HG03175 (cell line): Measurements from ENCODE around the gene ALOXE3.
"Not testable (repeated sequence)": the region's sequence is repeated elsewhere in the genome, so short reads cannot be mapped to it uniquely, and the experiment has no call there.

ENCODE experiments used
- ATAC-seq: cut with Tn5 transposase; IDR thresholded peaks from one replicate; pipeline ENCODE4 v1.9.1; 2021; ENCODE audit warnings: mild to moderate bottlenecking, moderate library complexity; ENCODE audit not compliant: unreplicated experiment

Gene ALOXE3

GRCh38 chr17:8100763-8101162 lies 17.6 kb downstream of the ALOXE3 start:
- no peak for ATAC-seq

- no peak for ATAC-seq
Observed at GRCh38 chr17:8100111-8100510, 18.2 kb downstream of the ALOXE3 start.

- ATAC-seq = no peak
Observed at GRCh38 chr17:8096541-8096940, 21.8 kb downstream of the ALOXE3 start.

GRCh38 chr17:8095361-8095760 lies 23.0 kb downstream of the ALOXE3 start:
- no peak for ATAC-seq

- ATAC-seq = no peak
Observed at GRCh38 chr17:8091033-8091687, 27.2 kb downstream of the ALOXE3 start.

- ATAC-seq = no peak
Observed at GRCh38 chr17:8089728-8090127, 28.6 kb downstream of the ALOXE3 start.

GRCh38 chr17:8087952-8088230 lies 30.4 kb downstream of the ALOXE3 start:
- no peak for ATAC-seq

- no peak for ATAC-seq
Observed at GRCh38 chr17:8087075-8087951, 31.0 kb downstream of the ALOXE3 start, which contains the start of gene ALOX12B. Gene ALOX12B, minus strand, starts transcription at chr17:8087716. Its CDS starts 274 bp downstream, at chr17:8087442.

GRCh38 chr17:8084250-8084649 lies 34.1 kb downstream of the ALOXE3 start:
- no peak for ATAC-seq

GRCh38 chr17:8082292-8082691 lies 36.0 kb downstream of the ALOXE3 start:
- no peak for ATAC-seq

- no peak for ATAC-seq
Observed at GRCh38 chr17:8081876-8082275, 36.4 kb downstream of the ALOXE3 start.

- ATAC-seq = no peak
Observed at GRCh38 chr17:8080799-8081219, 37.5 kb downstream of the ALOXE3 start.

GRCh38 chr17:8080208-8080798 lies 38.0 kb downstream of the ALOXE3 start:
- no peak for ATAC-seq

GRCh38 chr17:8079291-8080207 lies 38.8 kb downstream of the ALOXE3 start:
- ATAC-seq = no peak

- not testable (repeated sequence) for ATAC-seq
Observed at GRCh38 chr17:8077939-8078338, 40.4 kb downstream of the ALOXE3 start.

- no peak for ATAC-seq
Observed at GRCh38 chr17:8076502-8077266, 41.6 kb downstream of the ALOXE3 start.

GRCh38 chr17:8075574-8076342 lies 42.6 kb downstream of the ALOXE3 start:
- no peak for ATAC-seq

- ATAC-seq = no peak
Observed at GRCh38 chr17:8075081-8075480, 43.2 kb downstream of the ALOXE3 start.

GRCh38 chr17:8074554-8074953 lies 43.8 kb downstream of the ALOXE3 start:
- ATAC-seq = no peak
